Karpas-422 (cell line): ENCODE measurements around the gene RIC3. TPM values are rescaled to one million over a fixed set of nuclear protein-coding genes. Genes with fewer than 3 reads are reported as not detected.

Experiments
- DNase-seq: peaks from one replicate; pipeline ENCODE4 v3.0.0-alpha.2; 2015
- H2AFZ ChIP-seq: fragments of 200-600 bp; sonication (generic); 2 replicates; pipeline ENCODE4 v1.6.1; 2014; ENCODE audit warnings: antibody characterized with exemption, low read length, mixed read lengths
- H3K27ac ChIP-seq: fragments of 200-600 bp; sonication (generic); 2 replicates; pipeline ENCODE4 v1.5.1; 2014; ENCODE audit warnings: mild to moderate bottlenecking, low read length, moderate library complexity
- H3K27me3 ChIP-seq: fragments of 200-600 bp; sonication (generic); 2 replicates; pipeline ENCODE4 v1.6.1; 2014; ENCODE audit warnings: low read length, mixed read lengths
- H3K36me3 ChIP-seq: fragments of 200-600 bp; sonication (generic); 2 replicates; pipeline ENCODE4 v1.6.1; 2014; ENCODE audit warnings: low read length, mixed read lengths; ENCODE audit not compliant: insufficient read depth
- H3K4me1 ChIP-seq: fragments of 200-600 bp; sonication (generic); 2 replicates; pipeline ENCODE4 v1.6.1; 2014; ENCODE audit warnings: mild to moderate bottlenecking, low read length, mixed read lengths
- H3K4me2 ChIP-seq: fragments of 200-600 bp; sonication (generic); 2 replicates; pipeline ENCODE4 v1.6.1; 2014; ENCODE audit warnings: low read length, low read depth, mild to moderate bottlenecking; ENCODE audit not compliant: poor library complexity, severe bottlenecking
- H3K4me3 ChIP-seq: fragments of 200-600 bp; sonication (generic); 2 replicates; pipeline ENCODE4 v1.5.1; 2014; ENCODE audit warnings: mild to moderate bottlenecking, antibody characterized with exemption, low read length, mixed read lengths
- H3K79me2 ChIP-seq: fragments of 200-600 bp; sonication (generic); 2 replicates; pipeline ENCODE4 v1.6.1; 2014; ENCODE audit warnings: mild to moderate bottlenecking, low read length, mixed read lengths
- H3K9ac ChIP-seq: fragments of 200-600 bp; sonication (generic); 2 replicates; pipeline ENCODE4 v1.6.0; 2014; ENCODE audit warnings: low read length
- H3K9me2 ChIP-seq: fragments of 200-600 bp; sonication (generic), shearing (Covaris generic); replicated peaks from 2 replicates; pipeline ENCODE4 v1.6.0; 2014; ENCODE audit warnings: mild to moderate bottlenecking, low read length, moderate library complexity; ENCODE audit not compliant: insufficient read depth
- H3K9me3 ChIP-seq: fragments of 300-700, 200-600 bp; sonication (generic); 2 replicates; pipeline ENCODE4 v1.6.1; 2014; ENCODE audit warnings: low read length, mixed read lengths
- H4K20me1 ChIP-seq: fragments of 200-600 bp; sonication (generic); 2 replicates; pipeline ENCODE4 v1.6.1; 2014; ENCODE audit warnings: mild to moderate bottlenecking, antibody characterized with exemption, low read length, low read depth; ENCODE audit not compliant: insufficient read depth
- total RNA-seq: library from RNA; depleted of rRNA; stranded (reverse); fragments of >200 nt; shearing (Covaris generic); gene quantifications from 2 replicates; pipeline ENCODE4 v1.2.3, GENCODE V29; 2014; ENCODE audit warnings: low replicate concordance

The RIC3 gene
- total RNA-seq, 1 experiment from 2014 or later: not detected

DNA sequence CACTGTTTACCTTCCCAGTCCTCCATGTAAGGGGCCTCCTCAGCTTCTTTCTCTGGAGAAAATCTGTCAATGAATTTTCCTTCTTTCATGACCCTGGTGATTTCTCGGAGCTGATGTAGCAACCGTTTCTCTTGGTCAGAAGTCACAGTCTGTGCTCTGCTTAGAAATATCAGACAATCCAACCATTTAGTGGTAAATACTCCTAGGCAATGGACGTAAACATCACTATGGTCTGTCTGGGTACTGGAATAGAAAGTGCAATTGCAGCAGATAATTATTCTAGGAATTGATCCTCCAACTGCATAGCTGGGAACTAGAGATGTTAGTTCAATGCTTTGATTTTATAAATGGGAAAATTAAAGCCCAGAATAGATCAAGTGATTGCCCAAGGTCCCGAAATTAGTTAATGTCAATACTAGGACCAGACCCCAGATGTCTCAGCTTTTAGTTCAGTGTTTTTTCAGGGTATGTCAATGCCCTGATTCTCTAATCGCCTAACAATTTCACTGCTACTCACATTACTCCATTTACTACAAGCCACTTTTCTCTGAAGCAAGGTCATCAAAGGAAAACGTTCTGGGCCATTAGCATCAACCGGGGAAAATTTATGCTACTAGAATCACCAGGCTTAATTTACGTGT is 42.1 kb downstream of the RIC3 start:
- no peak overlapping the region for H3K4me3 ChIP-seq
- H3K4me2 ChIP-seq: no peak overlapping the region
- no peaks in the 10 kb centered on the region for H3K9me3 ChIP-seq
- no peak overlapping the region for H2AFZ ChIP-seq
- no peak for DNase-seq
- H3K36me3 ChIP-seq: no peaks in the 10 kb centered on the region
- H3K27ac ChIP-seq: no peak overlapping the region
- no peaks in the 10 kb centered on the region for H3K4me1 ChIP-seq
- no peak overlapping the region for H3K9ac ChIP-seq
- no peaks in the 10 kb centered on the region for H3K79me2 ChIP-seq
- H3K9me2 ChIP-seq: no peaks in the 10 kb centered on the region
- 0 out of 2 replicates have a peak, but pooled peaks cover 3% of the 10 kb centered on the region for H4K20me1 ChIP-seq
- no peaks in the 10 kb centered on the region for H3K27me3 ChIP-seq

- no peak overlapping the region for H3K4me3 ChIP-seq
- no peak overlapping the region for H2AFZ ChIP-seq
- no peak for DNase-seq
- no peak overlapping the region for H3K4me2 ChIP-seq
- H3K27ac ChIP-seq: no peak overlapping the region
- H3K9ac ChIP-seq: no peak overlapping the region
- H3K9me2 ChIP-seq: no peaks in the 10 kb centered on the region
- no peaks in the 10 kb centered on the region for H3K9me3 ChIP-seq
- H3K4me1 ChIP-seq: no peaks in the 10 kb centered on the region
- no peaks in the 10 kb centered on the region for H3K36me3 ChIP-seq
- no peaks in the 10 kb centered on the region for H3K79me2 ChIP-seq
- no peaks in the 10 kb centered on the region for H3K27me3 ChIP-seq
- 0 out of 2 replicates have a peak, but pooled peaks cover 3% of the 10 kb centered on the region for H4K20me1 ChIP-seq
Observed at GRCh38 chr11:8122173-8122764, 46.6 kb downstream of the RIC3 start.

DNA sequence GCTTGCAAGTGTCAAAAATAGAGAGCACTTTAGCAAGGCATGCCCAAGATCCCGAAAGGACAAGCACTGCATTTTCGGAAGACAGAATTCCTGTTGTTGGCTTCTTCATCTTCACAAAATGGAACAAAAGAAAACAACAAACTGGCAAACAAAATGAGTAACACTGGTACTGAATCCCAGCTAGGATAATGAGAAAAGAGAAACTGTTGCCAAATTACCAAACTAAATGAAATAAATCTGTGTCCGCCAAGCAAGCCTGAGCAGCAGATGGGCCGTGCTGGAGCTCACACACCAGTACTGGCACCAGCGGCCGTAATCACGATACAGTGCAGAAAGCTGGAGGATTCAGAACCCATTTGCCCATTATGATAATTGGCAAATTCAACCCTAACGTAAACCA is 57.2 kb downstream of the RIC3 start:
- Histone ChIP-seq H3K79me2 (no peaks in the 10 kb centered on the region), H3K9ac (no peak overlapping the region), H3K4me3 (no peak overlapping the region), H3K4me2 (no peak overlapping the region), H3K27ac (no peak overlapping the region), H3K36me3 (no peaks in the 10 kb centered on the region), H3K9me3 (peaks cover 9% of the 10 kb centered on the region), H3K4me1 (no peaks in the 10 kb centered on the region), H3K27me3 (no peaks in the 10 kb centered on the region; the same call in 1 of the 2 replicates), H4K20me1 (no peaks in the 10 kb centered on the region), H2AFZ (no peak overlapping the region), H3K9me2 (no peaks in the 10 kb centered on the region)
- DNase-seq: no peak

DNA sequence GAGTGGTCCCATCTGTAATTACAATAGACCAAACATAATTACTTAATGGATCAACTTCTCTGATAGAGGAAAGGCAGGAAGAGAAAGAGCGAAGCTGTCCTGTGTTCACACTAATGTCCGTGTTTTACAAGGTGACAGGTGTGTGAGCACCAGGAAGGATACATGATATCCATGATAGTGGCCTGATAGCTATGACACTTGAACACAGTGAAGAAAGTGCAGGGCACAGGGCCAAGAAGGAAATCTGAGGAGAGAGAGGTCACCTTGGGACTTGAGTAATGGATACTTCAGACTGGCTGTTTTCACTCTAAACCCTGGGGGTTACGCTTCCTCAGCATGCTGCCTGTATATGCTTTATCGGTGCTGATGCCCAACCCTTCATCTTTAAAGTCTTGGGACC is 58.4 kb downstream of the RIC3 start:
- no peaks in the 10 kb centered on the region; the same call in 1 of the 2 replicates for H3K27me3 ChIP-seq
- no peaks in the 10 kb centered on the region for H3K9me2 ChIP-seq
- H3K27ac ChIP-seq: no peak overlapping the region
- H3K79me2 ChIP-seq: no peaks in the 10 kb centered on the region
- no peak overlapping the region for H3K9ac ChIP-seq
- no peak overlapping the region for H2AFZ ChIP-seq
- no peaks in the 10 kb centered on the region for H4K20me1 ChIP-seq
- H3K4me1 ChIP-seq: no peaks in the 10 kb centered on the region
- H3K36me3 ChIP-seq: no peaks in the 10 kb centered on the region
- peaks cover 9% of the 10 kb centered on the region for H3K9me3 ChIP-seq
- no peak overlapping the region for H3K4me3 ChIP-seq
- no peak for DNase-seq
- H3K4me2 ChIP-seq: no peak overlapping the region

GRCh38 chr11:8109675-8110074 is 59.1 kb downstream of the RIC3 start:
- Histone ChIP-seq H2AFZ (no peak overlapping the region), H4K20me1 (no peaks in the 10 kb centered on the region), H3K36me3 (no peaks in the 10 kb centered on the region), H3K9me3 (peaks cover 5% of the 10 kb centered on the region), H3K27ac (no peak overlapping the region), H3K27me3 (no peaks in the 10 kb centered on the region; the same call in 1 of the 2 replicates), H3K9me2 (no peaks in the 10 kb centered on the region), H3K4me2 (no peak overlapping the region), H3K4me1 (no peaks in the 10 kb centered on the region), H3K79me2 (no peaks in the 10 kb centered on the region), H3K4me3 (no peak overlapping the region), H3K9ac (no peak overlapping the region)
- no peak for DNase-seq

GRCh38 chr11:8108421-8108820 is 60.4 kb downstream of the RIC3 start:
- H3K36me3 ChIP-seq: no peaks in the 10 kb centered on the region
- no peaks in the 10 kb centered on the region for H3K27me3 ChIP-seq
- H3K4me1 ChIP-seq: no peaks in the 10 kb centered on the region
- no peak overlapping the region for H2AFZ ChIP-seq
- no peak overlapping the region for H3K27ac ChIP-seq
- no peak overlapping the region for H3K9ac ChIP-seq
- no peak overlapping the region for H3K4me3 ChIP-seq
- H3K9me2 ChIP-seq: no peaks in the 10 kb centered on the region
- H3K9me3 ChIP-seq: no peaks in the 10 kb centered on the region
- no peak for DNase-seq
- no peaks in the 10 kb centered on the region for H4K20me1 ChIP-seq
- no peak overlapping the region for H3K4me2 ChIP-seq
- H3K79me2 ChIP-seq: no peaks in the 10 kb centered on the region

- H3K27me3 ChIP-seq: no peaks in the 10 kb centered on the region
- H3K4me2 ChIP-seq: no peak overlapping the region
- H2AFZ ChIP-seq: no peak overlapping the region
- H3K79me2 ChIP-seq: no peaks in the 10 kb centered on the region
- no peak overlapping the region for H3K4me3 ChIP-seq
- H3K9me3 ChIP-seq: no peaks in the 10 kb centered on the region
- no peak for DNase-seq
- H3K9ac ChIP-seq: no peak overlapping the region
- H3K27ac ChIP-seq: no peak overlapping the region
- no peaks in the 10 kb centered on the region for H4K20me1 ChIP-seq
- H3K36me3 ChIP-seq: no peaks in the 10 kb centered on the region
- H3K4me1 ChIP-seq: no peaks in the 10 kb centered on the region
- no peaks in the 10 kb centered on the region for H3K9me2 ChIP-seq
Observed at GRCh38 chr11:8107642-8108041, 61.2 kb downstream of the RIC3 start.

GRCh38 chr11:8106679-8107078 is 62.1 kb downstream of the RIC3 start:
- no peak overlapping the region for H3K4me2 ChIP-seq
- no peaks in the 10 kb centered on the region for H3K9me3 ChIP-seq
- H3K9ac ChIP-seq: no peak overlapping the region
- no peaks in the 10 kb centered on the region for H3K4me1 ChIP-seq
- H3K4me3 ChIP-seq: no peak overlapping the region
- H4K20me1 ChIP-seq: no peaks in the 10 kb centered on the region
- H3K79me2 ChIP-seq: no peaks in the 10 kb centered on the region
- H2AFZ ChIP-seq: no peak overlapping the region
- no peaks in the 10 kb centered on the region for H3K9me2 ChIP-seq
- no peak overlapping the region for H3K27ac ChIP-seq
- no peaks in the 10 kb centered on the region for H3K36me3 ChIP-seq
- H3K27me3 ChIP-seq: no peaks in the 10 kb centered on the region
- DNase-seq: no peak
